Erythroblast (primary cell): ENCODE measurements around the gene SH3GL1.
A peak's percentile ranks its signal among the peaks of the same experiment; 100 is the strongest.

Source experiments
- GATA1 ChIP-seq: IDR thresholded peaks from 2 replicates; pipeline ENCODE4 v1.6.1; 2011; ENCODE audit warnings: low read depth, mild to moderate bottlenecking, control low read depth, low read length, moderate library complexity
- POLR2A ChIP-seq: IDR thresholded peaks from 2 replicates; pipeline ENCODE4 v1.6.1; 2011; ENCODE audit warnings: mild to moderate bottlenecking, low read length

DNA sequence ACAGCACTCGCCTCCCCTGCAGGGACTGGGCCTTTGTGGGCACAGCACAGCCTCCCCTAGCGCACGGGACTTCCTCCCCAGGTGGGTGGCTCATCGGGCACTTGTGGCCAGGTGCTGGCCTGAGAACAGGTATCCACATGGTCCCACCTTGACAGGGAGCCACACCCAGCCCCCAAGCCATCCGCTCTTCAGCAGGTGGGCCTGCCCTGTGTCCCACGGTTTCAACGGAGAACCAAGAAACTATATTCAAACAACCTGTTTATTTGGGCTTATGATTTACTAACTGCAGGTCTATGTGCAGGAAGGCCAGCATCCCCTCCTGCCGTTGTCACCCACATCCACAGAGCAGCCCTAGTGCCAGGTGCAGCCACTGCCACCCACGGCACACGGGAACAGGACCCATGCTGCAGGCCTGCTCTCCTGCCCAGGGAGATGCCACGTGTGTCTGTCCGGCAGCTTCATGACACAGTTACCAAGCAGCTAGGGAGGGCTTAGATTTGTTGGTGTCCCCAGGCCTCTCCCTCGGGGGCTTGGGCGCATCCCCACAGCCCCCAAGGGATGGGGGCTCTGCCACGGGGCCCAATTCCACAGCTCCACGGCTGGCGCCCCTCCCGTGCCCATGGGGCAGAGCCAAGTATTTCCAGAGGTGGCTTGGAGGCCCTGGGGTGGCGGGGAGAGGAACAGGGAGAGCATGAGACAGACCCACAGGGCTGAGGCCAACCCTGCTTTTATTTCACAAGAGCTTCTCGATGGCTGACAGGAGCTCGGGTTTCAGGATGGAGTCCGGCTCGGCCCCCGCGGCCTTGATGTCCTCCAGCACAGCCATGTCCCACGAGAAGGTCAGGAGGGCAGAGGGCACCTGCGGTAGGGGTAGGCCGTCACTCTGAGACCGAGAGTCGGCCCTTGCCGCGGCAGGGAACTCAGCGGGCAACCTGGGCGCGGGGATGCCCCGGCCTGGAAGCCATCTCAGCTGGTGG, 44.7 kb upstream of the SH3GL1 start:
- TF ChIP-seq POLR2A (peak; percentile 7), GATA1 (no peak)
